Measurements from ENCODE around the gene NKX1-1.

The NKX1-1 gene

GRCh38 chr4:1354983-1355275 lies 51.3 kb downstream of the NKX1-1 start:
- Histone ChIP-seq H3K9ac (ENCODE audit: low read length) (no peak overlapping the region), H3K4me1 (ENCODE audit: low read length) (no peaks in the 10 kb centered on the region; the same call in 1 of the 2 replicates), H3K27ac (ENCODE audit: low read length) (no peak overlapping the region), H3F3A (ENCODE audit: insufficient read depth, low read length) (no peaks in the 10 kb centered on the region), H3K27me3 (replicated peaks; ENCODE audit: insufficient read depth, low read length) (no peaks in the 10 kb centered on the region), H4K20me1 (ENCODE audit: insufficient read depth, low read length) (no peaks in the 10 kb centered on the region), H3K9me3 (replicated peaks; ENCODE audit: insufficient read depth, low read length) (no peaks in the 10 kb centered on the region), H3K4me3 (ENCODE audit: low read length) (no peak overlapping the region), H3K36me3 (replicated peaks; ENCODE audit: insufficient read depth, low read length) (no peaks in the 10 kb centered on the region), H3K79me2 (ENCODE audit: low read length) (no peaks in the 10 kb centered on the region), H3K9me2 (replicated peaks; ENCODE audit: insufficient read depth, low read length) (no peaks in the 10 kb centered on the region), H2AFZ (ENCODE audit: low read length) (no peak overlapping the region), H3K4me2 (ENCODE audit: low read depth, low read length) (no peak overlapping the region)
- no peak for TF ChIP-seq EZH2 (optimal IDR thresholded peaks at IDR 0.05; ENCODE audit: low read depth, low read length)
- TF ChIP-seq EZH2phosphoT487 (IDR thresholded peaks at IDR 0.05; ENCODE audit: low read length): no peak
- no peak for DNase-seq

GRCh38 chr4:1354136-1354982 lies 51.9 kb downstream of the NKX1-1 start:
- Histone ChIP-seq H3F3A (ENCODE audit: insufficient read depth, low read length) (no peaks in the 10 kb centered on the region), H4K20me1 (ENCODE audit: insufficient read depth, low read length) (no peaks in the 10 kb centered on the region), H3K9me3 (replicated peaks; ENCODE audit: insufficient read depth, low read length) (no peaks in the 10 kb centered on the region), H3K36me3 (replicated peaks; ENCODE audit: insufficient read depth, low read length) (no peaks in the 10 kb centered on the region), H3K4me3 (ENCODE audit: low read length) (no peak overlapping the region), H3K79me2 (ENCODE audit: low read length) (no peaks in the 10 kb centered on the region), H3K27ac (ENCODE audit: low read length) (no peak overlapping the region), H3K4me1 (ENCODE audit: low read length) (no peaks in the 10 kb centered on the region; the same call in 1 of the 2 replicates), H3K27me3 (replicated peaks; ENCODE audit: insufficient read depth, low read length) (no peaks in the 10 kb centered on the region), H3K9me2 (replicated peaks; ENCODE audit: insufficient read depth, low read length) (no peaks in the 10 kb centered on the region), H3K4me2 (ENCODE audit: low read depth, low read length) (no peak overlapping the region), H3K9ac (ENCODE audit: low read length) (no peak overlapping the region), H2AFZ (ENCODE audit: low read length) (no peak overlapping the region)
- TF ChIP-seq CTCF (IDR thresholded peaks at IDR 0.05; ENCODE audit: low read length) (no peak), EZH2 (optimal IDR thresholded peaks at IDR 0.05; ENCODE audit: low read depth, low read length) (no peak), EZH2phosphoT487 (IDR thresholded peaks at IDR 0.05; ENCODE audit: low read length) (no peak)
- DNase-seq: no peak

- Histone ChIP-seq H3K4me2 (ENCODE audit: low read depth, low read length) (no peak overlapping the region), H3K27ac (ENCODE audit: low read length) (no peak overlapping the region), H3F3A (ENCODE audit: insufficient read depth, low read length) (no peaks in the 10 kb centered on the region), H3K27me3 (replicated peaks; ENCODE audit: insufficient read depth, low read length) (no peaks in the 10 kb centered on the region), H3K36me3 (replicated peaks; ENCODE audit: insufficient read depth, low read length) (no peaks in the 10 kb centered on the region), H4K20me1 (ENCODE audit: insufficient read depth, low read length) (no peaks in the 10 kb centered on the region), H3K79me2 (ENCODE audit: low read length) (peaks cover under 1% of the 10 kb centered on the region), H3K4me1 (ENCODE audit: low read length) (no peaks in the 10 kb centered on the region; the same call in 1 of the 2 replicates), H3K9me3 (replicated peaks; ENCODE audit: insufficient read depth, low read length) (no peaks in the 10 kb centered on the region), H3K9ac (ENCODE audit: low read length) (no peak overlapping the region), H3K9me2 (replicated peaks; ENCODE audit: insufficient read depth, low read length) (no peaks in the 10 kb centered on the region), H2AFZ (ENCODE audit: low read length) (no peak overlapping the region), H3K4me3 (ENCODE audit: low read length) (no peak overlapping the region)
- TF ChIP-seq CTCF (IDR thresholded peaks at IDR 0.05; ENCODE audit: low read length) (no peak), EZH2phosphoT487 (IDR thresholded peaks at IDR 0.05; ENCODE audit: low read length) (no peak), EZH2 (optimal IDR thresholded peaks at IDR 0.05; ENCODE audit: low read depth, low read length) (no peak)
- no peak for DNase-seq
These were observed 52.8 kb downstream of the NKX1-1 start for GRCh38 chr4:1353186-1354055.

Data from MM.1S (cell line).